Activated naive CD8-positive, alpha-beta T cell treated with anti-CD3 and anti-CD28 coated beads, Interleukin-2, amount 10 ng/mL, durations not matched to agents 7 days and 5 days (primary cell): Measurements from ENCODE around the gene CELSR3. TPM values are rescaled to one million over a fixed set of nuclear protein-coding genes. Genes with fewer than 3 reads are reported as not detected.

Experiments
- ATAC-seq: fragments of 150-1000 bp; cut with Tn5 transposase; one replicate; pipeline ENCODE4 v1.10.0; 2021; ENCODE audit warnings: low read depth, moderate library complexity
- POLR2A ChIA-PET: fragments of 350-600 bp; sonication (Branson Sonifier 250); formaldehyde crosslinking; loops from one replicate; lab custom pipeline; 2021; ENCODE audit warnings: antibody characterized with exemption; lab: Charles Lee
- DNase-seq: peaks from one replicate; pipeline ENCODE4 v3.0.0; 2021
- H3K27ac Mint-ChIP-seq: one replicate; pipeline ENCODE4 v1.8.0; 2022; ENCODE audit warnings: mild to moderate bottlenecking, mixed read lengths
- H3K27me3 Mint-ChIP-seq: one replicate; pipeline ENCODE4 v1.8.0; 2022; ENCODE audit warnings: mild to moderate bottlenecking, moderate library complexity, mixed read lengths
- H3K36me3 Mint-ChIP-seq: one replicate; pipeline ENCODE4 v1.8.0; 2021; ENCODE audit warnings: mild to moderate bottlenecking, mixed read lengths
- H3K4me1 Mint-ChIP-seq: one replicate; pipeline ENCODE4 v1.8.0; 2021; ENCODE audit warnings: mixed read lengths
- H3K4me3 Mint-ChIP-seq: one replicate; pipeline ENCODE4 v1.8.0; 2022; ENCODE audit warnings: mild to moderate bottlenecking, moderate library complexity, mixed read lengths
- H3K9me3 Mint-ChIP-seq: one replicate; pipeline ENCODE4 v1.8.0; 2021; ENCODE audit warnings: mixed read lengths
- total RNA-seq, 2 experiments: library from RNA; stranded (reverse); gene quantifications; one replicate each; pipeline ENCODE4 v1.2.3, GENCODE V29; 2021

Gene CELSR3
- total RNA-seq, 2 experiments from 2014 or later = 15.6 to 16.2 TPM

GRCh38 chr3:48630833-48631232 lies 31.9 kb downstream of the CELSR3 start:
- Mint-ChIP-seq H3K4me1 (peaks cover 10% of the 10 kb centered on the region), H3K27me3 (no peaks in the 10 kb centered on the region), H3K9me3 (no peaks in the 10 kb centered on the region), H3K4me3 (no peak overlapping the region), H3K36me3 (peaks cover 22% of the 10 kb centered on the region), H3K27ac (no peak overlapping the region)
- ATAC-seq (no peak), DNase-seq (no peak)
- POLR2A ChIA-PET = no interaction called here

- POLR2A ChIA-PET = no interaction called here
- Mint-ChIP-seq H3K4me1 (peaks cover 10% of the 10 kb centered on the region), H3K9me3 (no peaks in the 10 kb centered on the region), H3K27ac (peak overlapping the region; percentile 30), H3K27me3 (no peaks in the 10 kb centered on the region), H3K4me3 (no peak overlapping the region), H3K36me3 (peaks cover 22% of the 10 kb centered on the region)
- ATAC-seq = no peak
- DNase-seq = no peak
Measured at GRCh38 chr3:48630407-48630806, 32.3 kb downstream of the CELSR3 start.

GRCh38 chr3:48629894-48630293 lies 32.8 kb downstream of the CELSR3 start:
- Mint-ChIP-seq H3K4me3 (no peak overlapping the region), H3K36me3 (peaks cover 24% of the 10 kb centered on the region), H3K27ac (peak overlapping the region; percentile 30), H3K27me3 (no peaks in the 10 kb centered on the region), H3K4me1 (peaks cover 10% of the 10 kb centered on the region), H3K9me3 (no peaks in the 10 kb centered on the region)
- POLR2A ChIA-PET = no interaction called here
- ATAC-seq (no peak), DNase-seq (no peak)

GRCh38 chr3:48628277-48629017 lies 34.2 kb downstream of the CELSR3 start:
- peaks cover 31% of the 10 kb centered on the region for H3K36me3 Mint-ChIP-seq
- no peak overlapping the region for H3K4me3 Mint-ChIP-seq
- DNase-seq (no peak), ATAC-seq (no peak)
- H3K27me3 Mint-ChIP-seq = no peaks in the 10 kb centered on the region
- POLR2A ChIA-PET = no interaction called here
- peak overlapping the region; percentile 21 for H3K27ac Mint-ChIP-seq
- no peaks in the 10 kb centered on the region for H3K9me3 Mint-ChIP-seq
- peaks cover 12% of the 10 kb centered on the region for H3K4me1 Mint-ChIP-seq

- H3K9me3 Mint-ChIP-seq = no peaks in the 10 kb centered on the region
- DNase-seq (no peak), ATAC-seq (no peak)
- no peaks in the 10 kb centered on the region for H3K27me3 Mint-ChIP-seq
- no peak overlapping the region for H3K4me3 Mint-ChIP-seq
- H3K4me1 Mint-ChIP-seq = peaks cover 10% of the 10 kb centered on the region
- no peak overlapping the region for H3K27ac Mint-ChIP-seq
- peaks cover 24% of the 10 kb centered on the region for H3K36me3 Mint-ChIP-seq
- POLR2A ChIA-PET = interaction anchor here (0.7 kb wide), 1 partner anchor 10 kb away, joined by 3 read pairs; the partner anchor contains the start of gene SLC26A6
Measured at GRCh38 chr3:48625600-48625999, 37.1 kb downstream of the CELSR3 start.

GRCh38 chr3:48624767-48625166 lies 37.9 kb downstream of the CELSR3 start:
- DNase-seq (no peak), ATAC-seq (no peak)
- POLR2A ChIA-PET = interaction anchor here (0.7 kb wide), 1 partner anchor 11 kb away, joined by 3 read pairs; the partner anchor contains the start of gene SLC26A6
- H3K9me3 Mint-ChIP-seq = no peaks in the 10 kb centered on the region
- peak overlapping the region; percentile 74 for H3K27ac Mint-ChIP-seq
- H3K27me3 Mint-ChIP-seq = no peaks in the 10 kb centered on the region
- H3K4me1 Mint-ChIP-seq = peaks cover 10% of the 10 kb centered on the region
- peaks cover 25% of the 10 kb centered on the region for H3K36me3 Mint-ChIP-seq
- no peak overlapping the region for H3K4me3 Mint-ChIP-seq

GRCh38 chr3:48623851-48624547 lies 38.7 kb downstream of the CELSR3 start:
- POLR2A ChIA-PET = interaction anchor here (0.6 to 2.0 kb wide), 4 partner anchors 11 to 276 kb away, joined by 3 to 10 read pairs (median 4); partner anchors contain the start of gene SLC26A6
- ATAC-seq (peak; percentile 67), DNase-seq (no peak)
- peak overlapping the region; percentile 12 for H3K4me3 Mint-ChIP-seq
- no peaks in the 10 kb centered on the region for H3K9me3 Mint-ChIP-seq
- H3K27me3 Mint-ChIP-seq = no peaks in the 10 kb centered on the region
- peaks cover 10% of the 10 kb centered on the region for H3K4me1 Mint-ChIP-seq
- peaks cover 23% of the 10 kb centered on the region for H3K36me3 Mint-ChIP-seq
- H3K27ac Mint-ChIP-seq = peak overlapping the region; percentile 74

- H3K9me3 Mint-ChIP-seq = peaks cover 12% of the 10 kb centered on the region
- POLR2A ChIA-PET = interaction anchor here (1.1 kb wide), 1 partner anchor 13 kb away, joined by 3 read pairs; no protein-coding TSS in a partner anchor
- H3K36me3 Mint-ChIP-seq = peaks cover 21% of the 10 kb centered on the region
- peaks cover 8% of the 10 kb centered on the region for H3K4me1 Mint-ChIP-seq
- H3K27me3 Mint-ChIP-seq = no peaks in the 10 kb centered on the region
- no peak within 1 kb of the TSS for H3K27ac Mint-ChIP-seq
- DNase-seq (no peak), ATAC-seq (no peak)
- no peak within 1 kb of the TSS for H3K4me3 Mint-ChIP-seq
Measured at GRCh38 chr3:48621461-48621869, 41.2 kb downstream of the CELSR3 start, which contains the start of gene TMEM89. Gene TMEM89, minus strand, starts transcription at chr3:48621769. Its CDS starts 13 bp downstream, at chr3:48621756.

GRCh38 chr3:48619541-48620524 lies 42.9 kb downstream of the CELSR3 start:
- Mint-ChIP-seq H3K27ac (no peak overlapping the region), H3K27me3 (no peaks in the 10 kb centered on the region), H3K4me3 (no peak overlapping the region), H3K36me3 (peaks cover 17% of the 10 kb centered on the region), H3K9me3 (peaks cover 12% of the 10 kb centered on the region), H3K4me1 (peaks cover 8% of the 10 kb centered on the region)
- ATAC-seq (no peak), DNase-seq (no peak)
- POLR2A ChIA-PET = interaction anchor here (1.2 kb wide), 1 partner anchor 16 kb away, joined by 3 read pairs; the partner anchor contains the start of gene SLC26A6

- ATAC-seq (no peak), DNase-seq (no peak)
- Mint-ChIP-seq H3K4me1 (peaks cover 5% of the 10 kb centered on the region), H3K9me3 (peaks cover 12% of the 10 kb centered on the region), H3K27me3 (no peaks in the 10 kb centered on the region), H3K4me3 (no peak overlapping the region), H3K36me3 (peaks cover 13% of the 10 kb centered on the region), H3K27ac (no peak overlapping the region)
- POLR2A ChIA-PET = no interaction called here
Measured at GRCh38 chr3:48617559-48617958, 45.1 kb downstream of the CELSR3 start.

- POLR2A ChIA-PET = interaction anchor here (0.6 kb wide), 1 partner anchor 27 kb away, joined by 5 read pairs; no protein-coding TSS in a partner anchor
- no peaks in the 10 kb centered on the region for H3K27me3 Mint-ChIP-seq
- no peak for ATAC-seq
- H3K27ac Mint-ChIP-seq = no peak overlapping the region
- peaks cover 9% of the 10 kb centered on the region for H3K36me3 Mint-ChIP-seq
- H3K9me3 Mint-ChIP-seq = peaks cover 12% of the 10 kb centered on the region
- peaks cover 5% of the 10 kb centered on the region for H3K4me1 Mint-ChIP-seq
- DNase-seq = no peak
- H3K4me3 Mint-ChIP-seq = no peak overlapping the region
Measured at GRCh38 chr3:48614044-48614443, 48.6 kb downstream of the CELSR3 start.

GRCh38 chr3:48612309-48612708 lies 50.4 kb downstream of the CELSR3 start:
- POLR2A ChIA-PET = interaction anchor here (0.6 to 1.1 kb wide), 2 partner anchors 12 to 27 kb away, joined by 3 to 5 read pairs; no protein-coding TSS in a partner anchor
- Mint-ChIP-seq H3K9me3 (peaks cover 4% of the 10 kb centered on the region), H3K27ac (no peak overlapping the region), H3K27me3 (no peaks in the 10 kb centered on the region), H3K4me3 (no peak overlapping the region), H3K4me1 (peaks cover 15% of the 10 kb centered on the region), H3K36me3 (peaks cover 12% of the 10 kb centered on the region)
- no peak for ATAC-seq
- DNase-seq = no peak
